Stomach (tissue), 4 donors: ENCODE measurements around the gene CD200.

Source experiments
- EP300 ChIP-seq: sonication (generic); formaldehyde crosslinking; IDR thresholded peaks from one replicate; pipeline ENCODE4 v1.6.1; 2017; ENCODE audit warnings: antibody characterized with exemption
- POLR2A ChIP-seq, 4 donors: fragments of 450-650 bp; IDR thresholded peaks; one replicate each; pipeline ENCODE4 v1.6.1; 2016; ENCODE audit warnings: antibody characterized with exemption in 4 of 4, control low read depth in 2 of 4, mild to moderate bottlenecking in 1 of 4, moderate library complexity in 1 of 4
- TF ChIP-seq, protein P1 (sequence below), 7 experiments: fragments of 450-650 bp in 4 of 7; fragments of 200-600 bp in 3 of 7; sonication (generic) in 3 of 7; IDR thresholded peaks; one replicate each; pipeline ENCODE4 v1.5.1; 2016 to 2019; ENCODE audit warnings: antibody characterized with exemption in 7 of 7, control low read depth in 2 of 7, mild to moderate bottlenecking in 1 of 7

DNA sequence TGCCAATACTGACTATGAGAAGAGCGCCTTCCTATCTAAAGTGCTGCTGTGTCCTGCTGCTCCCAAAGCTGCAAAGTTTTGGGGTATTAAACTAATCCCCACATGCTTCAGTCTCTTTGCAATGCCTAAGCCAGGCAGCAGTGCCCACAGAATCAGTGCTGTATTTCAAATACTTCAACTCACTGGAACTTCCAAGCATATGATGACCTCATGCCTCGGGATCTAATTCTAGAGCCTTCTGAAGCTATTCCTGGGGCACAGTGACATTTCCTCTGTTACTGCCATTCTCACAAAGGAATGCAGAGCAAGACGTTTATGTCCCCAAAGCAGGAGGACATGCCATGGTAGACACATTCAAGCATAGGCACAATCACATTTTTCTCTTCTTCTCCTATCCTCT, 78.5 kb downstream of the CD200 start:
- TF ChIP-seq POLR2A (IDR thresholded peaks at IDR 0.05) (no peak), EP300 (no peak)
- TF ChIP-seq, protein P1, sequence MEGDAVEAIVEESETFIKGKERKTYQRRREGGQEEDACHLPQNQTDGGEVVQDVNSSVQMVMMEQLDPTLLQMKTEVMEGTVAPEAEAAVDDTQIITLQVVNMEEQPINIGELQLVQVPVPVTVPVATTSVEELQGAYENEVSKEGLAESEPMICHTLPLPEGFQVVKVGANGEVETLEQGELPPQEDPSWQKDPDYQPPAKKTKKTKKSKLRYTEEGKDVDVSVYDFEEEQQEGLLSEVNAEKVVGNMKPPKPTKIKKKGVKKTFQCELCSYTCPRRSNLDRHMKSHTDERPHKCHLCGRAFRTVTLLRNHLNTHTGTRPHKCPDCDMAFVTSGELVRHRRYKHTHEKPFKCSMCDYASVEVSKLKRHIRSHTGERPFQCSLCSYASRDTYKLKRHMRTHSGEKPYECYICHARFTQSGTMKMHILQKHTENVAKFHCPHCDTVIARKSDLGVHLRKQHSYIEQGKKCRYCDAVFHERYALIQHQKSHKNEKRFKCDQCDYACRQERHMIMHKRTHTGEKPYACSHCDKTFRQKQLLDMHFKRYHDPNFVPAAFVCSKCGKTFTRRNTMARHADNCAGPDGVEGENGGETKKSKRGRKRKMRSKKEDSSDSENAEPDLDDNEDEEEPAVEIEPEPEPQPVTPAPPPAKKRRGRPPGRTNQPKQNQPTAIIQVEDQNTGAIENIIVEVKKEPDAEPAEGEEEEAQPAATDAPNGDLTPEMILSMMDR (IDR thresholded peaks at IDR 0.05), result no peak
